KMS-11 (cell line): ENCODE results near the gene MCF2L.

ENCODE experiments used
- H2AFZ ChIP-seq: fragments of 200-600 bp; sonication (generic); 2 replicates; pipeline ENCODE4 v1.6.1; 2016; ENCODE audit warnings: antibody characterized with exemption, mixed run types, low read depth
- H3K27ac ChIP-seq: fragments of 200-600 bp; sonication (generic); 2 replicates; pipeline ENCODE4 v1.6.1; 2016; ENCODE audit warnings: mild to moderate bottlenecking, mixed run types
- H3K27me3 ChIP-seq: fragments of 200-600 bp; sonication (generic); 2 replicates; pipeline ENCODE4 v1.6.1; 2017; ENCODE audit warnings: mild to moderate bottlenecking, low read depth, mixed run types, moderate library complexity; ENCODE audit not compliant: insufficient read depth
- H3K36me3 ChIP-seq: fragments of 200-600 bp; sonication (generic); 2 replicates; pipeline ENCODE4 v1.6.1; 2017; ENCODE audit warnings: mild to moderate bottlenecking, mixed run types; ENCODE audit not compliant: insufficient read depth
- H3K4me1 ChIP-seq: fragments of 200-600 bp; sonication (generic); 2 replicates; pipeline ENCODE4 v1.6.1; 2016; ENCODE audit warnings: mild to moderate bottlenecking, low read depth, mixed run types; ENCODE audit not compliant: poor library complexity, severe bottlenecking
- H3K4me2 ChIP-seq: fragments of 200-600 bp; sonication (generic); 2 replicates; pipeline ENCODE4 v1.7.0; 2016; ENCODE audit warnings: mild to moderate bottlenecking, mixed run types
- H3K4me3 ChIP-seq: fragments of 200-600 bp; sonication (generic); IDR thresholded peaks from 2 replicates; pipeline ENCODE4 v1.6.1; 2017; ENCODE audit warnings: low read depth, low read length, mixed read lengths; ENCODE audit not compliant: insufficient read depth
- H3K79me2 ChIP-seq: fragments of 200-600 bp; sonication (generic); 2 replicates; pipeline ENCODE4 v1.6.1; 2016; ENCODE audit warnings: low read depth, mixed run types; ENCODE audit not compliant: insufficient read depth
- H3K9ac ChIP-seq: fragments of 200-600 bp; sonication (generic); 2 replicates; pipeline ENCODE4 v1.6.1; 2016; ENCODE audit warnings: mild to moderate bottlenecking, mixed run types
- H4K20me1 ChIP-seq: fragments of 200-600 bp; sonication (generic); 2 replicates; pipeline ENCODE4 v1.6.1; 2016; ENCODE audit warnings: mild to moderate bottlenecking, mixed run types; ENCODE audit not compliant: insufficient read depth
- CTCF ChIP-seq: fragments of 200-600 bp; sonication (generic); conservative IDR thresholded peaks from 2 replicates; pipeline ENCODE4 v1.6.1; 2017; ENCODE audit warnings: low read depth, mild to moderate bottlenecking, antibody characterized with exemption, low read length, moderate library complexity, mixed read lengths

The MCF2L gene

GRCh38 chr13:113118261-113119021, 149.4 kb downstream of the MCF2L start:
- no peak overlapping the region for H2AFZ ChIP-seq
- H3K4me2 ChIP-seq = no peak overlapping the region
- H3K79me2 ChIP-seq = no peaks in the 10 kb centered on the region
- no peak for TF ChIP-seq CTCF
- no peaks in the 10 kb centered on the region for H4K20me1 ChIP-seq
- no peak overlapping the region for H3K9ac ChIP-seq
- H3K4me1 ChIP-seq = no peaks in the 10 kb centered on the region
- H3K4me3 ChIP-seq = no peak overlapping the region
- H3K27ac ChIP-seq = no peak overlapping the region
- H3K36me3 ChIP-seq = no peaks in the 10 kb centered on the region
- H3K27me3 ChIP-seq = peaks cover 2% of the 10 kb centered on the region; the same call in 1 of the 2 replicates

GRCh38 chr13:113119166-113119821, 150.3 kb downstream of the MCF2L start:
- Histone ChIP-seq H3K9ac (no peak overlapping the region), H2AFZ (no peak overlapping the region), H3K79me2 (no peaks in the 10 kb centered on the region), H3K27me3 (peaks cover 2% of the 10 kb centered on the region; the same call in 1 of the 2 replicates), H3K4me3 (no peak overlapping the region), H3K36me3 (no peaks in the 10 kb centered on the region), H3K27ac (no peak overlapping the region), H3K4me1 (no peaks in the 10 kb centered on the region), H4K20me1 (no peaks in the 10 kb centered on the region), H3K4me2 (no peak overlapping the region)
- no peak for TF ChIP-seq CTCF

- Histone ChIP-seq H3K79me2 (no peaks in the 10 kb centered on the region), H4K20me1 (no peaks in the 10 kb centered on the region), H3K4me2 (no peak overlapping the region), H3K4me3 (no peak overlapping the region), H2AFZ (no peak overlapping the region), H3K27ac (no peak overlapping the region), H3K27me3 (peaks cover 2% of the 10 kb centered on the region; the same call in 1 of the 2 replicates), H3K4me1 (no peaks in the 10 kb centered on the region), H3K36me3 (no peaks in the 10 kb centered on the region), H3K9ac (no peak overlapping the region)
- TF ChIP-seq CTCF = no peak
Observed at GRCh38 chr13:113119822-113120189, 150.8 kb downstream of the MCF2L start.

- peaks cover 2% of the 10 kb centered on the region; the same call in 1 of the 2 replicates for H3K27me3 ChIP-seq
- H4K20me1 ChIP-seq = no peaks in the 10 kb centered on the region
- H2AFZ ChIP-seq = no peak overlapping the region
- no peaks in the 10 kb centered on the region for H3K79me2 ChIP-seq
- no peaks in the 10 kb centered on the region for H3K4me1 ChIP-seq
- H3K27ac ChIP-seq = no peak overlapping the region
- no peak overlapping the region for H3K9ac ChIP-seq
- no peak overlapping the region for H3K4me2 ChIP-seq
- no peak overlapping the region for H3K4me3 ChIP-seq
- no peak for TF ChIP-seq CTCF
- H3K36me3 ChIP-seq = no peaks in the 10 kb centered on the region
Observed at GRCh38 chr13:113120300-113121182, 151.5 kb downstream of the MCF2L start.
